Esophagus squamous epithelium (tissue), 5 donors: ENCODE measurements around the gene LSMEM2. TPM values are rescaled to one million over a fixed set of nuclear protein-coding genes. Genes with fewer than 3 reads are reported as not detected.
"Not testable (repeated sequence)": the region's sequence is repeated elsewhere in the genome, so short reads cannot be mapped to it uniquely, and the experiment has no call there.

Experiments used
- DNase-seq: peaks from one replicate; lab custom pipeline; 2025; lab: John Stamatoyannopoulos, UW
- H3K27ac ChIP-seq, 4 donors: fragments of 200-600 bp; sonication (generic); one replicate each; pipeline ENCODE4 v1.5.1; 2016 to 2019; ENCODE audit warnings: mild to moderate bottlenecking in 1 of 4
- H3K27me3 ChIP-seq, 4 donors: fragments of 200-600 bp; sonication (generic); 1 replicate in 3 of 4; 2 replicates in 1 of 4; pipeline versions ENCODE4 v1.5.1 to v1.6.0; 2017 to 2021; ENCODE audit warnings: antibody characterized with exemption in 1 of 4
- H3K36me3 ChIP-seq, 3 donors: fragments of 200-600 bp; sonication (generic); one replicate each; pipeline ENCODE4 v1.5.1; 2016 to 2019
- H3K4me1 ChIP-seq, 3 donors: fragments of 200-600 bp; sonication (generic); one replicate each; pipeline ENCODE4 v1.5.1; 2017 to 2019
- H3K4me3 ChIP-seq, 4 donors: fragments of 200-600 bp; sonication (generic); 1 replicate in 3 of 4; 2 replicates in 1 of 4; pipeline ENCODE4 v1.5.1; 2016 to 2019; ENCODE audit warnings: mild to moderate bottlenecking in 2 of 4, moderate library complexity in 1 of 4
- H3K9me3 ChIP-seq, 3 donors: fragments of 200-600 bp; sonication (generic); one replicate each; pipeline ENCODE4 v1.5.1; 2016 to 2019
- CTCF ChIP-seq, 6 experiments: fragments of 450-650 bp in 4 of 6; fragments of 200-600 bp in 2 of 6; sonication (generic) in 2 of 6; IDR thresholded peaks; one replicate each; pipeline ENCODE4 v1.5.1; 2016 to 2019; ENCODE audit warnings: antibody characterized with exemption in 6 of 6, mild to moderate bottlenecking in 4 of 6, moderate library complexity in 4 of 6
- POLR2A ChIP-seq, 4 donors: fragments of 450-650 bp; IDR thresholded peaks; one replicate each; pipeline ENCODE4 v1.6.1; 2017; ENCODE audit warnings: antibody characterized with exemption in 4 of 4, mild to moderate bottlenecking in 4 of 4, moderate library complexity in 3 of 4
- WGBS, 2 donors: methylation state at CpG; one replicate each; pipeline ENCODE4 v1.1.5; 2018; 5-methylcytosine and 5-hydroxymethylcytosine counted together
- intact Hi-C: fragments of 100-400 bp; cut with DNase I; formaldehyde crosslinking; loops from one replicate; pipeline ENCODE4 v1.15.0; 2022
- total RNA-seq, 4 donors: library from RNA; depleted of rRNA; stranded (reverse); fragments of >200 nt; gene quantifications; one replicate each; pipeline ENCODE4 v1.1.0, GENCODE V29; 2016
- donor health status: DM: yes; HTN: yes; CAD: no.

LSMEM2 gene
- total RNA-seq, 4 donors from 2014 or later = not detected

DNA sequence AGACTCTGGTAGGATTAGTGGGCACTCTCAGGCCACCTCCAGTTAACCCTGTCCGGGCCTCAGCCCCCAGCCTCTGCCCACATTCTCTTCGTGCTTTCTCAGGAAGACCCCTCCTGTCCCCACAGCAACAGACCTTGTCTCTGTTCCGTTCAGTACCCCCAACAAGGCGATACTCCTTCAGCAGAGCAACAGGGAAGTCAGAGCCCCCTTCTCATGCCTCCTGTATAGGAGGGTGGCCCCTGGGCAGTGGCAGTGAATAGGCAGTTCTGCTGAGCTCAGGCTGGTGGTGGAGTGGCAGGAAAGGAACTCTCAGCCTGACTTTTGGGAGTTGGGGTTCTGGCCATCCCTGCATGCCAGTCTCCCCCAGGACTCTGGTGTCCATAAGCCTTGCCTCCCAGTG lies 9.4 kb upstream of the LSMEM2 start:
- H3K36me3 ChIP-seq = no peaks in the 10 kb centered on the region
- TF ChIP-seq POLR2A (IDR thresholded peaks at IDR 0.05) (no peak), CTCF (IDR thresholded peaks at IDR 0.05) (no peak)
- H3K27ac ChIP-seq = peak overlapping the region; percentile 50 to 90 (median 84)
- intact Hi-C loops = no loop called here
- WGBS, 2 donors = 43 to 45% methylated on average over 3 to 4 of the region's 4 CpGs
- no peaks in the 10 kb centered on the region for H3K9me3 ChIP-seq
- peak overlapping the region in 3 of 4 donors; percentile 16 to 59 (median 31) for H3K4me3 ChIP-seq
- peaks cover 0 to 13% (median 2%) of the 10 kb centered on the region in 4 donors for H3K27me3 ChIP-seq
- H3K4me1 ChIP-seq = peaks cover 22 to 95% (median 69%) of the 10 kb centered on the region in 3 donors
- no peak for DNase-seq

DNA sequence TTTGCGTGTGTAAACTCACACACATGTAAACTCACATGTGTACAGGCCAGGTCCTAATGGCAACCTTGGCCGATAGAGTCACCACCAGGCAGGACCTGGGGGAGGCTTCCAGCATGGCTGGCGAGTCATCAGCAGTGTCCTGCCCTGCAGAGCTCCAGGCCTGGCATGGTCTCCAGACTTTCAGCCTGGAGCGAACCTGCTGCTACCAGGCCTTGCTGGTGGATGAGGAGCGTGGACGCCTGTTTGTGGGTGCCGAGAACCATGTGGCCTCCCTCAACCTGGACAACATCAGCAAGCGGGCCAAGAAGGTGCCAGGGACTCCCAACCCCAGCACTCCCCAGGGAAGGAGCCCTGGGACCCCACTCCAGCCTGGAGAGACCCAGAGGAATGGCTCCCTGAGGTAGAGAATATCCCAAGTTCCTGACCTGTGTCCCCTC lies 8.9 kb upstream of the LSMEM2 start:
- H3K36me3 ChIP-seq = no peaks in the 10 kb centered on the region
- TF ChIP-seq CTCF (IDR thresholded peaks at IDR 0.05) (no peak), POLR2A (IDR thresholded peaks at IDR 0.05) (no peak)
- H3K27ac ChIP-seq = peak overlapping the region; percentile 50 to 90 (median 84)
- H3K4me3 ChIP-seq = peak overlapping the region in 3 of 4 donors; percentile 16 to 59 (median 31)
- no peaks in the 10 kb centered on the region for H3K9me3 ChIP-seq
- DNase-seq = no peak
- intact Hi-C loops = loop anchor here (5.0 to 10.0 kb wide), 2 partner anchors 55 to 78 kb away; partner anchors contain the start of genes GNAT1, HYAL2 and TUSC2
- peaks cover 22 to 95% (median 67%) of the 10 kb centered on the region in 3 donors for H3K4me1 ChIP-seq
- WGBS, 2 donors = 80 to 92% methylated on average over 1 to 5 of the region's 8 CpGs
- H3K27me3 ChIP-seq = peaks cover 0 to 18% (median 2%) of the 10 kb centered on the region in 4 donors

DNA sequence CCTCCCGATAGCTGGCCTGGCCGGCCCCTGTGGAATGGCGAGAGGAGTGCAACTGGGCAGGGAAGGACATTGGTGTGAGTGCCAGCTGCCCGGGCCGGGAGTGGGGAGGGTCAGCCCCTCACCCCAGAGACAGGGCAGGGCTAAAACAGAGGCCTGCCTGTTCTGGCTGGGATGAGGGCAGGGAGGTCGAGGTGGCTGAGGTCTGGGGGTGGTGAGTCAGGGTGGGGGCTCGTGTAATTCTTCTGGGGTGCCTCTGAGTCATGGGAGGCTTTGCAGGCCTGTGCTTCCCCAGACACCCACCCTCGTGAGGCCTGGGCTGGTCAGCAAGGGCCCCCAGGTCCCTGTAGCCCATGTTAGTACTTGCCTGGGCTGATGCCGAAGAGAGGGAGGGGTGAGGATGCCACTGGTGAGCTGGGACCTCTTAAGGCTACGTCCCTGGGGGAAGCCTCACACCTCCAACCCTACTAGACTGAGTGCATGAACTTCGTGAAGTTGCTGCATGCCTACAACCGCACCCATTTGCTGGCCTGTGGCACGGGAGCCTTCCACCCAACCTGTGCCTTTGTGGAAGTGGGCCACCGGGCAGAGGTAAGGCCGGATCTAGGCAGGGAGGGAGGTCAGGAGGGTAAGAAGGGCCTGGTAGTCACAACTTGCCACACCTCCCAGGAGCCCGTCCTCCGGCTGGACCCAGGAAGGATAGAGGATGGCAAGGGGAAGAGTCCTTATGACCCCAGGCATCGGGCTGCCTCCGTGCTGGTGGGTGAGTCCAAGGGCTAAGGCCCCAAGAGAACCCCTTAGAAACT lies 8.3 kb upstream of the LSMEM2 start:
- Histone ChIP-seq H3K27ac (peak overlapping the region in 3 of 4 donors; percentile 19 to 90 (median 88)), H3K9me3 (no peaks in the 10 kb centered on the region), H3K36me3 (no peaks in the 10 kb centered on the region), H3K4me3 (no peak overlapping the region), H3K4me1 (peaks cover 22 to 95% (median 64%) of the 10 kb centered on the region in 3 donors), H3K27me3 (peaks cover 0 to 25% (median 3%) of the 10 kb centered on the region in 4 donors)
- TF ChIP-seq CTCF (IDR thresholded peaks at IDR 0.05) (no peak), POLR2A (IDR thresholded peaks at IDR 0.05) (no peak)
- intact Hi-C loops = loop anchor here (5.0 to 10.0 kb wide), 2 partner anchors 54 to 78 kb away; partner anchors contain the start of genes GNAT1, HYAL2 and TUSC2
- DNase-seq = no peak
- 84 to 93% methylated on average over 9 of the region's 19 CpGs for WGBS, 2 donors

- WGBS, 2 donors = 85 to 88% methylated on average over 5 to 9 of the region's 10 CpGs
- peaks cover 22 to 90% (median 58%) of the 10 kb centered on the region in 3 donors for H3K4me1 ChIP-seq
- intact Hi-C loops = loop anchor here (5.0 to 10.0 kb wide), 2 partner anchors 53 to 79 kb away; partner anchors contain the start of genes GNAT1, HYAL2 and TUSC2
- H3K36me3 ChIP-seq = no peaks in the 10 kb centered on the region
- no peak overlapping the region for H3K27ac ChIP-seq
- H3K27me3 ChIP-seq = peaks cover 0 to 33% (median 3%) of the 10 kb centered on the region in 4 donors
- no peak for DNase-seq
- no peak overlapping the region for H3K4me3 ChIP-seq
- TF ChIP-seq POLR2A (IDR thresholded peaks at IDR 0.05) (no peak), CTCF (IDR thresholded peaks at IDR 0.05) (no peak)
- no peaks in the 10 kb centered on the region for H3K9me3 ChIP-seq
Measured at GRCh38 chr3:50271314-50271936, 7.5 kb upstream of the LSMEM2 start.

GRCh38 chr3:50272538-50272910 lies 6.4 kb upstream of the LSMEM2 start:
- intact Hi-C loops = loop anchor here (2.0 to 10.0 kb wide), 3 partner anchors 46 to 80 kb away; partner anchors contain the start of genes GNAT1, HYAL2 and TUSC2
- WGBS, 2 donors = 58 to 65% methylated on average over 10 of the region's 10 CpGs
- DNase-seq, H3K9me3 ChIP-seq, H3K36me3 ChIP-seq: not testable (repeated sequence)
- Histone ChIP-seq H3K4me3 (peak overlapping the region in 3 of 4 donors; percentile 39 to 63 (median 40)), H3K27me3 (peaks cover 0 to 40% (median 3%) of the 10 kb centered on the region in 4 donors), H3K27ac (peak overlapping the region in 1 of 4 donors; percentile 43), H3K4me1 (peaks cover 22 to 80% (median 53%) of the 10 kb centered on the region in 3 donors)
